H9 (cell line): ENCODE data around the gene RGS16. TPM values are rescaled to one million over a fixed set of nuclear protein-coding genes. Genes with fewer than 3 reads are reported as not detected.

Source experiments
- DNase-seq: peaks from one replicate; pipeline ENCODE4 v3.0.0-alpha.2; 2017
- H2AFZ ChIP-seq: one replicate; pipeline ENCODE4 v1.6.1; 2013; ENCODE audit warnings: mild to moderate bottlenecking, low read length, control low read depth, moderate library complexity
- H2AK5ac ChIP-seq: 2 replicates; pipeline ENCODE4 v1.6.1; 2013; ENCODE audit warnings: low read length, control low read depth, mixed read lengths; ENCODE audit not compliant: insufficient read length
- H2BK120ac ChIP-seq: one replicate; pipeline ENCODE4 v1.6.1; 2013; ENCODE audit warnings: low read depth, mild to moderate bottlenecking, low read length, control low read depth, inconsistent platforms; ENCODE audit not compliant: poor library complexity, severe bottlenecking
- H2BK12ac ChIP-seq: 2 replicates; pipeline ENCODE4 v1.6.1; 2013; ENCODE audit warnings: low read length, control low read depth, mixed read lengths, low read depth; ENCODE audit not compliant: insufficient read length
- H2BK15ac ChIP-seq: 2 replicates; pipeline ENCODE4 v1.6.1; 2013; ENCODE audit warnings: low read depth, low read length, control low read depth
- H2BK20ac ChIP-seq: one replicate; pipeline ENCODE4 v1.6.1; 2013; ENCODE audit warnings: low read depth, mild to moderate bottlenecking, low read length, control low read depth, inconsistent platforms; ENCODE audit not compliant: poor library complexity, severe bottlenecking
- H2BK5ac ChIP-seq: 2 replicates; pipeline ENCODE4 v1.6.1; 2013; ENCODE audit warnings: low read length, control low read depth, mixed read lengths; ENCODE audit not compliant: insufficient read length
- H3K14ac ChIP-seq: 2 replicates; pipeline ENCODE4 v1.6.1; 2013; ENCODE audit warnings: low read length, control low read depth; ENCODE audit not compliant: insufficient read depth
- H3K18ac ChIP-seq: 2 replicates; pipeline ENCODE4 v1.6.1; 2013; ENCODE audit warnings: low read depth, mild to moderate bottlenecking, mixed read lengths, low read length, control low read depth; ENCODE audit not compliant: insufficient read length
- H3K23ac ChIP-seq: 2 replicates; pipeline ENCODE4 v1.6.1; 2013; ENCODE audit warnings: low read length, control low read depth, mixed read lengths, low read depth; ENCODE audit not compliant: insufficient read length
- H3K23me2 ChIP-seq: 2 replicates; pipeline ENCODE4 v1.6.1; 2013; ENCODE audit warnings: low read depth, mild to moderate bottlenecking, mixed read lengths, low read length, control low read depth; ENCODE audit not compliant: insufficient read length, poor library complexity, severe bottlenecking
- H3K27ac ChIP-seq: 2 replicates; pipeline ENCODE4 v1.5.1; 2013; ENCODE audit warnings: low read length, control low read depth, mixed read lengths, low read depth; ENCODE audit not compliant: insufficient read length
- H3K27me3 ChIP-seq: 2 replicates; pipeline ENCODE4 v1.6.1; 2013; ENCODE audit warnings: low read length, control low read depth, inconsistent platforms; ENCODE audit not compliant: insufficient read depth
- H3K4ac ChIP-seq: 2 replicates; pipeline ENCODE4 v1.6.1; 2013; ENCODE audit warnings: low read depth, mild to moderate bottlenecking, control low read depth, inconsistent platforms, low read length, moderate library complexity
- H3K4me1 ChIP-seq: 2 replicates; pipeline ENCODE4 v1.6.1; 2013; ENCODE audit warnings: low read length, control low read depth, inconsistent platforms; ENCODE audit not compliant: insufficient read depth
- H3K4me2 ChIP-seq: 2 replicates; pipeline ENCODE4 v1.6.1; 2013; ENCODE audit warnings: low read length, control low read depth, mixed read lengths; ENCODE audit not compliant: insufficient read length, insufficient read depth
- H3K56ac ChIP-seq: 2 replicates; pipeline ENCODE4 v1.6.1; 2013; ENCODE audit warnings: low read depth, mild to moderate bottlenecking, mixed read lengths, low read length, control low read depth; ENCODE audit not compliant: insufficient read length
- H3K79me1 ChIP-seq: 2 replicates; pipeline ENCODE4 v1.6.1; 2013; ENCODE audit warnings: low read depth, mild to moderate bottlenecking, moderate library complexity, low read length, control low read depth, inconsistent platforms; ENCODE audit not compliant: insufficient read depth, poor library complexity, severe bottlenecking
- H3K79me2 ChIP-seq: 2 replicates; pipeline ENCODE4 v1.6.1; 2013; ENCODE audit warnings: low read length, control low read depth, inconsistent platforms; ENCODE audit not compliant: insufficient read depth
- H3K9ac ChIP-seq: 2 replicates; pipeline ENCODE4 v1.6.1; 2013; ENCODE audit warnings: low read length, control low read depth, mixed read lengths; ENCODE audit not compliant: insufficient read length; ENCODE audit errors: extremely low read depth
- H3K9me3 ChIP-seq: one replicate; pipeline ENCODE4 v1.6.1; 2013; ENCODE audit warnings: low read depth, low read length, inconsistent platforms; ENCODE audit not compliant: control insufficient read depth
- H3T11ph ChIP-seq: one replicate; pipeline ENCODE4 v1.6.1; 2013; ENCODE audit warnings: mild to moderate bottlenecking, low read length, control low read depth, inconsistent platforms
- H4K20me1 ChIP-seq: one replicate; pipeline ENCODE4 v1.6.1; 2013; ENCODE audit not compliant: control insufficient read depth, insufficient read length, insufficient read depth
- H4K5ac ChIP-seq: 2 replicates; pipeline ENCODE4 v1.6.1; 2013; ENCODE audit warnings: low read depth, mild to moderate bottlenecking, mixed read lengths, low read length, control low read depth; ENCODE audit not compliant: insufficient read length
- H4K8ac ChIP-seq: replicated peaks from 2 replicates; pipeline ENCODE4 v1.6.1; 2013; ENCODE audit warnings: low read length, control low read depth, mixed read lengths, low read depth; ENCODE audit not compliant: insufficient read length
- H4K91ac ChIP-seq: 2 replicates; pipeline ENCODE4 v1.6.1; 2013; ENCODE audit warnings: low read depth, mild to moderate bottlenecking, moderate library complexity, mixed read lengths, low read length, control low read depth; ENCODE audit not compliant: insufficient read length
- H3K27ac Mint-ChIP-seq, 3 experiments: 2 replicates in 2 of 3; 3 replicates in 1 of 3; pipeline ENCODE4 v1.8.0; 2020 to 2021; ENCODE audit warnings: mixed read lengths in 3 of 3, mild to moderate bottlenecking in 1 of 3, moderate library complexity in 1 of 3
- H3K27me3 Mint-ChIP-seq: 2 replicates; pipeline ENCODE4 v1.8.0; 2021; ENCODE audit warnings: low read depth, mild to moderate bottlenecking, moderate library complexity, mixed read lengths
- H3K36me3 Mint-ChIP-seq, 3 experiments: 2 replicates in 2 of 3; 3 replicates in 1 of 3; pipeline ENCODE4 v1.8.0; 2020 to 2021; ENCODE audit warnings: low read depth in 3 of 3, mixed read lengths in 3 of 3; ENCODE audit not compliant: insufficient read depth in 1 of 3
- H3K4me1 Mint-ChIP-seq, 2 experiments: 2 replicates each; pipeline ENCODE4 v1.8.0; 2020; ENCODE audit warnings: mixed read lengths in 2 of 2
- H3K4me3 Mint-ChIP-seq, 2 experiments: 2 replicates in 1 of 2; 3 replicates in 1 of 2; pipeline ENCODE4 v1.8.0; 2020 to 2021; ENCODE audit warnings: mild to moderate bottlenecking in 2 of 2, mixed read lengths in 2 of 2, moderate library complexity in 1 of 2
- H3K9me3 Mint-ChIP-seq, 2 experiments: 2 replicates in 1 of 2; 3 replicates in 1 of 2; pipeline ENCODE4 v1.8.0; 2020; ENCODE audit warnings: mild to moderate bottlenecking in 2 of 2, mixed read lengths in 2 of 2, moderate library complexity in 1 of 2
- whole genome bisulfite sequencing: extraction: QIAGEN DNeasy Blood & Tissue Kit; methylation state at CpG from one replicate; pipeline ENCODE4 v1.1.7; 2013; ENCODE audit warnings: missing lambda C conversion rate, low lambda C conversion rate, mixed read lengths; ENCODE audit not compliant: insufficient read length; ENCODE audit errors: extremely low coverage; 5-methylcytosine and 5-hydroxymethylcytosine counted together
- total RNA-seq: library from RNA; stranded (reverse); gene quantifications from 2 replicates; pipeline ENCODE4 v1.2.1, GENCODE V29; 2021
- TF ChIP-seq, protein P1 (sequence below): fragments of 200-600 bp; sonication (generic); conservative IDR thresholded peaks from 3 replicates; pipeline ENCODE4 v1.8.0; 2021; ENCODE audit warnings: antibody characterized with exemption, mild to moderate bottlenecking

Gene RGS16
- total RNA-seq, 1 experiment from 2014 or later: 6.9 TPM

DNA sequence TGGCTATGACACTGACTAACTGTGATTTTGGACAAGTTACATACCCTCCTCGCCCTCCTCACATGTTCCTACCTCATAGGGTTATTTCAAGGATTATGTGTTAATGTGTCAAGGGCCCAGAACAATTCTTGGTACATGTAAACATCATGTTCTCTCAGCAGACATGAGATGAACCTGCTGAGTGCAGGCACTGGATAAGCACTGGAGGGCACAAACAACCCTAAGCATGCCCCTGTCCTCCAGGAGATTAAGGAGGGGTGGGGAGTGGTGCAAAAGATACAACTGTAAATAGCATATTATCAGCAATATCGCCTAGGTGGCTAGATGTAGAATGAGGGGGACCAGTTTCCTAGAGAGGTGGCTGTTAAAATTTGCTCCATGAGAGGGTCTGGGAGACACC is 17.7 kb upstream of the RGS16 start:
- Histone ChIP-seq H2BK12ac (no peak overlapping the region), H3K27ac (no peak overlapping the region), H3K23me2 (no peaks in the 10 kb centered on the region), H4K5ac (no peak overlapping the region), H4K20me1 (no peaks in the 10 kb centered on the region), H2BK15ac (no peak overlapping the region), H3K14ac (no peak overlapping the region), H3K27me3 (no peaks in the 10 kb centered on the region), H2BK20ac (no peak overlapping the region), H3K23ac (no peak overlapping the region), H4K91ac (no peak overlapping the region), H3K9ac (no peak overlapping the region), H3K4ac (no peak overlapping the region), H3T11ph (no peak overlapping the region), H2AFZ (no peak overlapping the region), H3K9me3 (no peaks in the 10 kb centered on the region), H3K56ac (no peak overlapping the region), H2BK5ac (no peak overlapping the region), H3K18ac (no peak overlapping the region), H2BK120ac (no peak overlapping the region), H3K79me2 (no peaks in the 10 kb centered on the region), H3K79me1 (no peaks in the 10 kb centered on the region), H3K4me1 (peaks cover 1% of the 10 kb centered on the region; the same call in 1 of the 2 replicates), H3K4me2 (no peak overlapping the region), H4K8ac (no peak overlapping the region), H2AK5ac (no peak overlapping the region)
- peaks cover 35 to 36% of the 10 kb centered on the region in 2 experiments for H3K4me1 Mint-ChIP-seq
- TF ChIP-seq, protein P1, sequence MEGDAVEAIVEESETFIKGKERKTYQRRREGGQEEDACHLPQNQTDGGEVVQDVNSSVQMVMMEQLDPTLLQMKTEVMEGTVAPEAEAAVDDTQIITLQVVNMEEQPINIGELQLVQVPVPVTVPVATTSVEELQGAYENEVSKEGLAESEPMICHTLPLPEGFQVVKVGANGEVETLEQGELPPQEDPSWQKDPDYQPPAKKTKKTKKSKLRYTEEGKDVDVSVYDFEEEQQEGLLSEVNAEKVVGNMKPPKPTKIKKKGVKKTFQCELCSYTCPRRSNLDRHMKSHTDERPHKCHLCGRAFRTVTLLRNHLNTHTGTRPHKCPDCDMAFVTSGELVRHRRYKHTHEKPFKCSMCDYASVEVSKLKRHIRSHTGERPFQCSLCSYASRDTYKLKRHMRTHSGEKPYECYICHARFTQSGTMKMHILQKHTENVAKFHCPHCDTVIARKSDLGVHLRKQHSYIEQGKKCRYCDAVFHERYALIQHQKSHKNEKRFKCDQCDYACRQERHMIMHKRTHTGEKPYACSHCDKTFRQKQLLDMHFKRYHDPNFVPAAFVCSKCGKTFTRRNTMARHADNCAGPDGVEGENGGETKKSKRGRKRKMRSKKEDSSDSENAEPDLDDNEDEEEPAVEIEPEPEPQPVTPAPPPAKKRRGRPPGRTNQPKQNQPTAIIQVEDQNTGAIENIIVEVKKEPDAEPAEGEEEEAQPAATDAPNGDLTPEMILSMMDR: no peak
- no peak overlapping the region for H3K4me3 Mint-ChIP-seq
- no peak for DNase-seq
- H3K9me3 Mint-ChIP-seq: peaks cover 5 to 9% of the 10 kb centered on the region in 2 experiments; a peak in 4 of 5 replicates
- H3K27ac Mint-ChIP-seq: no peak overlapping the region
- no CpG with 5 or more reads among the region's 2 CpGs for WGBS
- peaks cover 0 to 9% (median 0%) of the 10 kb centered on the region in 3 experiments; a peak in 2 of 7 replicates for H3K36me3 Mint-ChIP-seq
- H3K27me3 Mint-ChIP-seq: peaks cover 16% of the 10 kb centered on the region
